ACC112 (cell line): Measurements from ENCODE around the gene SH3TC1.

Experiments used
- H2AFZ ChIP-seq: fragments of 200-600 bp; sonication (generic); one replicate; pipeline ENCODE4 v1.6.0; 2017; ENCODE audit warnings: antibody characterized with exemption, low read length; ENCODE audit not compliant: unreplicated experiment
- H3K27ac ChIP-seq: fragments of 200-600 bp; sonication (generic); 2 replicates; pipeline ENCODE4 v1.5.1; 2014; ENCODE audit warnings: low read depth, mild to moderate bottlenecking, antibody characterized with exemption, low read length, moderate library complexity
- H3K27me3 ChIP-seq: fragments of 200-600 bp; sonication (generic); 2 replicates; pipeline ENCODE4 v1.6.1; 2014; ENCODE audit warnings: mild to moderate bottlenecking, antibody characterized with exemption, low read length, moderate library complexity, mixed read lengths; ENCODE audit not compliant: insufficient read depth
- H3K36me3 ChIP-seq: fragments of 200-600 bp; sonication (generic); 2 replicates; pipeline ENCODE4 v1.6.1; 2016; ENCODE audit warnings: mild to moderate bottlenecking, antibody characterized with exemption, low read length, moderate library complexity, mixed read lengths; ENCODE audit not compliant: insufficient read depth
- H3K4me1 ChIP-seq: fragments of 200-600 bp; sonication (generic); one replicate; pipeline ENCODE4 v1.6.1; 2016; ENCODE audit warnings: low read length, mixed read lengths; ENCODE audit not compliant: insufficient read depth, unreplicated experiment, control insufficient read depth
- H3K4me3 ChIP-seq: fragments of 200-600 bp; sonication (generic); 2 replicates; pipeline ENCODE4 v1.5.1; 2014; ENCODE audit warnings: mild to moderate bottlenecking, low read depth, low read length
- H3K79me2 ChIP-seq: fragments of 200-600 bp; sonication (generic); one replicate; pipeline ENCODE4 v1.6.0; 2016; ENCODE audit warnings: low read length; ENCODE audit not compliant: control insufficient read depth, unreplicated experiment, insufficient read depth

SH3TC1 gene

DNA sequence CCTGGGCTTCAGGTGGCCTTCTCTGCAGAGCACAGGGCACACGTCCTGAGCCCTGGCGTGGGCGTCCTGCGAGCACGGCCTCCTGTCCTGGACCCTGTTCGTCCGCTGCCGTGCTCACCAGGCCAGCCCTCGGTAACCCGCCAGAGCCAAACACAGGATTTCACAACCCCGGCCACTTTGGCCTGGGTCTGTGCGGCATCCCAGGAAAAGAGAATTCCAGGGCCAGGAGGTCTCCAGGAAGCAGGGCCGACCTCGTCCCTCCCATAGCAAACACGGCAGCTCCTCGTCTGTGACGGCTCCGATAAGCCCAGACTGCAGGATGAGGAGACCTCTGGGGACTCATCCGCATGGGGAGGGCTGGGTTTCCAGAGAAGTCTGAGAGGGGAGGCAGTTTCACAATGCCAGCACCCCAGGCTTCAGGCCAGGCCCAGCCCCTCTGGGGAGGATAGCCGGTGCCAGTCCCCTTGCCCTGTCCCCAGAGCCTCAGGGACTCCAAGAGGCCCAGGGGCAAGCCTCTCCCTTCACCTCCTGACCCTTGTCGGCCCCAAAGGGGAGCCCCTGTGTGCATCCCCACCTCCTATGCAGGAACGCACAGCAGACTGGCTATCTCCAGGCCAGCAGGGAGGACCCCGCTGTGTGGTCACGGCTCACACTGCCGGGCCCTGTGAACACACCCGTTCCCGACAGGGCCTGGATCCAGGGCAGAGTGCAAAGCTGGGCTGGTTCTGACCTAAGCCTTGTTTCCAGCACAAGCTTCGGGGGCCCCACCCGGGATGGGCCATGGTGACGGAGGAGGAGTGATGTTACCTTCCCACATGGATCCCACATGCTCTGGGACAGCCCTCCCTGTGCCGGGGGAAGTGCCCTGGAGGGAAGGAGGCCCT, 48.2 kb downstream of the SH3TC1 start:
- no peak overlapping the region for H3K27ac ChIP-seq
- peaks cover 4% of the 10 kb centered on the region for H3K4me1 ChIP-seq
- no peak overlapping the region for H2AFZ ChIP-seq
- no peak overlapping the region for H3K4me3 ChIP-seq
- no peaks in the 10 kb centered on the region for H3K36me3 ChIP-seq
- H3K27me3 ChIP-seq = no peaks in the 10 kb centered on the region
- no peaks in the 10 kb centered on the region for H3K79me2 ChIP-seq

DNA sequence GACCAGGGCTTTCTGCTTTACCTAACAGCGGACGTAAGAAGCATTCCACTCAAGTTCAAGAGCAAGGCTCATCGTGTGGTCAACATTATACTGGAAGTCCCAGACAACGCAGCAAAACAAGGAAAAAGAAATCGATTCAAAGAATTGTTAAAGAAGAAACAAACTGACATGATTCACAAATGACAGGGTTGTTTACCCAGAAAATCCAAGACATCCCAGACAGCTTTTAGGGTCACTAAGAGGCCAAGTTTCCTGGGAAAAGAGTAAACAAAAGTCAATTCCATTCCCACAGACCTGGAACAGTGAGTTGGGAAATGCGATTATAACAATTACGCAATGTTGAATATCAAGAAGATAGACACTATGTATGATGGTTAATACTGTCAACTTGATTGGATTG, 49.0 kb downstream of the SH3TC1 start:
- no peak overlapping the region for H3K27ac ChIP-seq
- H3K4me3 ChIP-seq = no peak overlapping the region

DNA sequence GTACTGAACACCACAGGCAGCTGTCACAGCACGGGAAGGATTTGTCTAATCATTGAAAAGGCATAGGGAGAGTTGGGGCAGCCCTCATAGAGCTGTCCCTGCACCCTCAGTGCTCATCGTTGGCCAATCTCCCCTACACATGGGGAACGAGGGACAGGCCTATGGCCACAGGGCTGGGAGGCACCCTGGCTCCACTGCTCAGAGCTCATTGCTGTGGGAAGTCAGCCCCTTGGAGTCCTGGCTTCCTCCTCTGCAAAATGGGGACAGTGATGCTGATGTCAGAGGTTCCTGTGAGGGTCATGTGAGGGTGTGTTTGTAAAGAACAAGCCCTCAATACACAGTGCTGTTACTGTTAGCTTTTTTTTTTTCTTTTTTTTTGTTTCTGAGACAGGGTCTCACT, 51.1 kb downstream of the SH3TC1 start:
- Histone ChIP-seq H3K36me3 (no peaks in the 10 kb centered on the region), H2AFZ (no peak overlapping the region), H3K79me2 (no peaks in the 10 kb centered on the region), H3K27me3 (no peaks in the 10 kb centered on the region), H3K4me3 (no peak overlapping the region), H3K27ac (no peak overlapping the region), H3K4me1 (no peaks in the 10 kb centered on the region)

More for the DNA sequence above, 49.0 kb downstream of the SH3TC1 start:
- Histone ChIP-seq H3K36me3 (no peaks in the 10 kb centered on the region), H3K79me2 (no peaks in the 10 kb centered on the region), H3K4me1 (no peaks in the 10 kb centered on the region), H2AFZ (no peak overlapping the region), H3K27me3 (no peaks in the 10 kb centered on the region)

- H2AFZ ChIP-seq = no peak overlapping the region
- H3K36me3 ChIP-seq = no peaks in the 10 kb centered on the region
- H3K4me1 ChIP-seq = no peaks in the 10 kb centered on the region
- H3K4me3 ChIP-seq = no peak overlapping the region
- H3K27me3 ChIP-seq = no peaks in the 10 kb centered on the region
- no peak overlapping the region for H3K27ac ChIP-seq
- no peaks in the 10 kb centered on the region for H3K79me2 ChIP-seq
Measured at GRCh38 chr4:8250637-8251036, 51.5 kb downstream of the SH3TC1 start.

DNA sequence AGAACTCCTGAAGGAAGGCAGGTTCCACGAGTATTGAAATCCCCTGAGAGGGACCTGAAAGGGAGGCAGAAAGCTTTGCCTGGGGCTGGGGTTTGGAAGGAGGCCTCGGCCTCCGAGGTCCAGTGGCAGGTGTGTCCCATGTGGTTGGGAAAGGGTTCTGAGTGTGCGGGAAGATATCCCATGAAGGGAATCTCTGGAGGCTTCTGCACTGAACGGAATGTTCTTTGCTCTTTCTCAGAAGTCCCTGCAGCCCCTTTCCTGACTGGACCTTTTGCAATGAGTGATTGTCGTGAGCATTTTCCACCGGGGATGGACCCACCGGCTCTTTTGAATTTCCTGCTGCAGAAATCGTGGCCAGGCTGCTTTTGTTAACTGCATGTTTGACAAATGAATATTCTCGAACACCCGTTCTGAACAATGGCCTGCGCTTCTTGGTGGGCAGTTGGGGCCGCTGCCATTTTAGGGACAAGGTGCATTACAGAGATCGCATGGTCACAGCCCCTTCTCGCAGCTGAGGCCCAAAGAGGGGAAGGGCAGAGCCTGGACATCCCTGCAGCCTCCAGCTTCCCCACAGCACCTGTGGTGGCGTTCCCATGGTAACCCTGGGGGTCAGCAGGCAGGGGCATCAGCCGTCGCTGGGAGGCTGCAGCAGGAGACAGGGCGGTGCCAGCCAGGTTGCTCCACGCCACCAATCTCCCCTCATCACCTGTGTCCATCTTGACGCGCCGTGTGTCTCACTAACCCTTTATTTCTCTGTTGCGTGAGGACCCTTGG, 52.2 kb downstream of the SH3TC1 start:
- H3K4me1 ChIP-seq = no peaks in the 10 kb centered on the region
- H3K4me3 ChIP-seq = no peak overlapping the region
- H3K79me2 ChIP-seq = no peaks in the 10 kb centered on the region
- H3K27me3 ChIP-seq = no peaks in the 10 kb centered on the region
- no peaks in the 10 kb centered on the region for H3K36me3 ChIP-seq
- H3K27ac ChIP-seq = no peak overlapping the region
- no peak overlapping the region for H2AFZ ChIP-seq

DNA sequence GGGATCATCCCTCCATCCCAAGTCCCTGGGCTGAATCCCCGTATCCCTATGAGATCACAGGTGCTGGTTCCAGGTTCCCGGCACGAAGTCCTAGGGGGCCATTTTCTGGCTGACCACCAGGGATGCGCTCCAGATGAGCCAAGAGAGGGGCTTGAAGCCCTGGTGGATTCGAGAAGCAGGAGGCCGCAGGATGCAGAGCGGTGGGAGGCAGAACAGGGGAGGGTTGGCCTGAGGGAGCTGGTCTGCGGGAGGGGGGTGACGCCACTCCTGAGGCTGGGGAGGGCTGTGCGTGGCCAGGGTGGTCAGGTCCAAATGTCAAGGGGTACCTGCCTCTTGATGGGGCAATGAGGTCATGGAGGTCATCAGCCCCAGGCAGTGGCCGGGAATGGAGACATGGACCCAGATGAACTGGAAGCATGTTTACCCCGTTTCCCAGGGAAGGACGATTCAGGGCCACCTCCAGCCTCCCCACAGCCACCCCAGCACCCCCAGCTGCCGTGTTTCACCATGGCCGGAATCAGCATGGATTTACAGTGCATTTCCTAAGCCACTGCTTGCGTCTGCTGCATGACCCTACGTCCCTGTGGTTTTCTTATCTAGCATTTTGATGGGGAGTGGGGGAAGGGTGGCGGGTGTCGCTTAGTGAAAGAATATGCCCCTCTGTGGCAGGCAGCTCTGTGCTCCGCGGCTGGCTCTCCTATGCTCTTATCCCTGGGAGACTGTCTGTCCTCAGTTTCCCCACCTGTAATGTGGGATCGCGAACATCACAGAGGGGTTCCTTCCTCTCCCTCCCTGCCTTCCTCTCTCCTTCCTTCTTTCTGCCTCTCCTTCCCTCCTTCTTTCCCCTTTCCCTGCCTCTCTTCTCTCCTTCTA, 53.4 kb downstream of the SH3TC1 start:
- H3K27me3 ChIP-seq = no peaks in the 10 kb centered on the region
- H3K27ac ChIP-seq = no peak overlapping the region
- no peaks in the 10 kb centered on the region for H3K36me3 ChIP-seq
- no peaks in the 10 kb centered on the region for H3K4me1 ChIP-seq
- H3K79me2 ChIP-seq = no peaks in the 10 kb centered on the region
- no peak overlapping the region for H2AFZ ChIP-seq
- H3K4me3 ChIP-seq = no peak overlapping the region

GRCh38 chr4:8254076-8254475, 55.0 kb downstream of the SH3TC1 start:
- no peaks in the 10 kb centered on the region for H3K27me3 ChIP-seq

GRCh38 chr4:8255698-8256441, 56.8 kb downstream of the SH3TC1 start:
- H3K27me3 ChIP-seq = no peaks in the 10 kb centered on the region
- H2AFZ ChIP-seq = no peak overlapping the region
- no peak overlapping the region for H3K27ac ChIP-seq
- H3K79me2 ChIP-seq = no peaks in the 10 kb centered on the region
- no peaks in the 10 kb centered on the region for H3K36me3 ChIP-seq
- H3K4me3 ChIP-seq = no peak overlapping the region
- peaks cover 3% of the 10 kb centered on the region for H3K4me1 ChIP-seq

More at GRCh38 chr4:8254076-8254475, 55.0 kb downstream of the SH3TC1 start:
- Histone ChIP-seq H3K27ac (no peak overlapping the region), H3K36me3 (no peaks in the 10 kb centered on the region), H2AFZ (no peak overlapping the region), H3K4me3 (no peak overlapping the region), H3K79me2 (no peaks in the 10 kb centered on the region), H3K4me1 (no peaks in the 10 kb centered on the region)

DNA sequence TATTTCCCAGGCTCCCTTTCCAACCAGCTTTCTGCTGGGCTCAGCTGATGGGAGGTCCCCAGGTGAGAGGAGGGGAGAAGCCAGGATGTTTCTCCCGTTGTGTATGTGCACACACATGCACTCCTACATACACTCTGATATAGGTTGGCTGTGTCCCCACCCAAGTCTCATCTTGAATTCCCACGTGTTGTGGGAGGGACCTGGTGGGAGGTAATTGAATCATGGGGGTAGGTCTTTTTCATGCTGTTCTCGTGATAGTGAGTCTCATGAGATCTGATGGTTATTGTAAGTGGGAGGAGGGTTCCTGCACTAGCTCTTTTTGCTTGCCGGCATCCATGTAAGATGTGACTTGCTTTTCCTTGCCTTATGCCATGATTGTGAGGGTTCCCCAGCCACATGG, 58.8 kb downstream of the SH3TC1 start:
- Histone ChIP-seq H3K4me3 (no peak overlapping the region), H3K4me1 (peaks cover 3% of the 10 kb centered on the region), H3K36me3 (no peaks in the 10 kb centered on the region), H3K27ac (no peak overlapping the region), H2AFZ (no peak overlapping the region), H3K27me3 (no peaks in the 10 kb centered on the region), H3K79me2 (no peaks in the 10 kb centered on the region)
